GM19372 (cell line): ENCODE measurements around the gene CXCR6.

ENCODE experiments used
- ATAC-seq: cut with Tn5 transposase; IDR thresholded peaks from one replicate; pipeline ENCODE4 v1.9.1; 2021; ENCODE audit warnings: mild to moderate bottlenecking, low read depth, moderate library complexity; ENCODE audit not compliant: unreplicated experiment

Gene CXCR6

GRCh38 chr3:45966371-45966791, 23.1 kb downstream of the CXCR6 start:
- no peak for ATAC-seq

- no peak for ATAC-seq
Observed at GRCh38 chr3:45966950-45967640, 23.8 kb downstream of the CXCR6 start.

GRCh38 chr3:45967724-45968123, 24.5 kb downstream of the CXCR6 start:
- no peak for ATAC-seq

- no peak for ATAC-seq
Observed at GRCh38 chr3:45968149-45968548, 24.9 kb downstream of the CXCR6 start.

- no peak for ATAC-seq
Observed at GRCh38 chr3:45968706-45969105, 25.4 kb downstream of the CXCR6 start.

- no peak for ATAC-seq
Observed at GRCh38 chr3:45969116-45969515, 25.9 kb downstream of the CXCR6 start.

GRCh38 chr3:45969953-45970352, 26.7 kb downstream of the CXCR6 start:
- no peak for ATAC-seq

GRCh38 chr3:45972534-45973402, 29.5 kb downstream of the CXCR6 start:
- no peak for ATAC-seq

- no peak for ATAC-seq
Observed at GRCh38 chr3:45974686-45975085, 31.4 kb downstream of the CXCR6 start.

GRCh38 chr3:45975686-45976085, 32.4 kb downstream of the CXCR6 start:
- ATAC-seq: no peak

- no peak for ATAC-seq
Observed at GRCh38 chr3:45976191-45977091, 33.2 kb downstream of the CXCR6 start.

GRCh38 chr3:45978006-45978761, 34.9 kb downstream of the CXCR6 start:
- no peak for ATAC-seq

- ATAC-seq: no peak
Observed at GRCh38 chr3:45979378-45979777, 36.1 kb downstream of the CXCR6 start.

- no peak for ATAC-seq
Observed at GRCh38 chr3:45980229-45980813, 37.1 kb downstream of the CXCR6 start.

GRCh38 chr3:45980819-45981218, 37.6 kb downstream of the CXCR6 start:
- no peak for ATAC-seq

GRCh38 chr3:45981346-45982074, 38.2 kb downstream of the CXCR6 start:
- ATAC-seq: no peak

- ATAC-seq: no peak
Observed at GRCh38 chr3:45983770-45984169, 40.5 kb downstream of the CXCR6 start.

GRCh38 chr3:45984331-45985312, 41.4 kb downstream of the CXCR6 start:
- no peak for ATAC-seq
